IPS-20b (cell line): ENCODE data around the gene NHP2.
"Not testable (repeated sequence)": the region's sequence is repeated elsewhere in the genome, so short reads cannot be mapped to it uniquely, and the experiment has no call there.

Experiments
- H3K27ac ChIP-seq: one replicate; pipeline ENCODE4 v1.5.1; 2013; ENCODE audit warnings: low read length
- H3K27me3 ChIP-seq: 2 replicates; pipeline ENCODE4 v1.6.1; 2013; ENCODE audit warnings: mild to moderate bottlenecking, low read length, inconsistent platforms; ENCODE audit not compliant: insufficient read depth
- H3K36me3 ChIP-seq: 2 replicates; pipeline ENCODE4 v1.6.1; 2013; ENCODE audit warnings: low read depth, mild to moderate bottlenecking, inconsistent platforms, low read length, moderate library complexity; ENCODE audit not compliant: insufficient read depth
- H3K4me1 ChIP-seq: 2 replicates; pipeline ENCODE4 v1.6.1; 2013; ENCODE audit warnings: mild to moderate bottlenecking, control low read depth, inconsistent platforms, low read length, moderate library complexity; ENCODE audit not compliant: insufficient read depth
- H3K4me3 ChIP-seq: 2 replicates; pipeline ENCODE4 v1.5.1; 2013; ENCODE audit warnings: mild to moderate bottlenecking, low read length, inconsistent platforms
- H3K9ac ChIP-seq: 2 replicates; pipeline ENCODE4 v1.6.1; 2013; ENCODE audit warnings: low read depth, mild to moderate bottlenecking, inconsistent platforms, low read length, moderate library complexity
- H3K9me3 ChIP-seq: 2 replicates; pipeline ENCODE4 v1.6.1; 2013; ENCODE audit warnings: mild to moderate bottlenecking, low read depth, low read length, inconsistent platforms; ENCODE audit not compliant: insufficient read depth

Gene NHP2

GRCh38 chr5:178129296-178129695 is 24.4 kb downstream of the NHP2 start:
- Histone ChIP-seq H3K4me3 (no peak overlapping the region), H3K4me1 (peaks cover 23% of the 10 kb centered on the region), H3K27ac (peak overlapping the region; percentile 30), H3K27me3 (no peaks in the 10 kb centered on the region), H3K36me3 (peaks cover 14% of the 10 kb centered on the region), H3K9me3 (no peaks in the 10 kb centered on the region), H3K9ac (peak overlapping the region; percentile 32; the same call in 1 of the 2 replicates)

GRCh38 chr5:178127300-178128009 is 26.2 kb downstream of the NHP2 start:
- not testable (repeated sequence) for H3K9me3 ChIP-seq, H3K27me3 ChIP-seq
- Histone ChIP-seq H3K9ac (peak overlapping the region; percentile 79; the same call in 1 of the 2 replicates), H3K27ac (peak overlapping the region; percentile 91), H3K4me3 (peak overlapping the region; percentile 39; the same call in 1 of the 2 replicates), H3K36me3 (peaks cover 16% of the 10 kb centered on the region), H3K4me1 (peaks cover 31% of the 10 kb centered on the region)

GRCh38 chr5:178126556-178126955 is 27.1 kb downstream of the NHP2 start:
- Histone ChIP-seq H3K4me3 (peak overlapping the region; percentile 39; the same call in 1 of the 2 replicates), H3K9ac (peak overlapping the region; percentile 79; the same call in 1 of the 2 replicates), H3K4me1 (peaks cover 27% of the 10 kb centered on the region), H3K36me3 (peaks cover 25% of the 10 kb centered on the region), H3K27me3 (no peaks in the 10 kb centered on the region), H3K27ac (peak overlapping the region; percentile 91), H3K9me3 (no peaks in the 10 kb centered on the region)

- Histone ChIP-seq H3K9ac (peak overlapping the region; percentile 11; the same call in 1 of the 2 replicates), H3K4me1 (peaks cover 26% of the 10 kb centered on the region), H3K27ac (peak overlapping the region; percentile 67), H3K36me3 (peaks cover 35% of the 10 kb centered on the region), H3K9me3 (no peaks in the 10 kb centered on the region), H3K27me3 (no peaks in the 10 kb centered on the region), H3K4me3 (no peak overlapping the region)
These were observed 28.3 kb downstream of the NHP2 start for GRCh38 chr5:178125253-178125906.

GRCh38 chr5:178123966-178124925 is 29.4 kb downstream of the NHP2 start:
- peaks cover 26% of the 10 kb centered on the region for H3K4me1 ChIP-seq
- no peaks in the 10 kb centered on the region for H3K27me3 ChIP-seq
- peaks cover 44% of the 10 kb centered on the region for H3K36me3 ChIP-seq
- peak overlapping the region; percentile 67 for H3K27ac ChIP-seq
- H3K9ac ChIP-seq, result peak overlapping the region; percentile 11; the same call in 1 of the 2 replicates
- H3K9me3 ChIP-seq, result no peaks in the 10 kb centered on the region
- no peak overlapping the region for H3K4me3 ChIP-seq

GRCh38 chr5:178123094-178123965 is 30.4 kb downstream of the NHP2 start:
- H3K9me3 ChIP-seq, result no peaks in the 10 kb centered on the region
- H3K4me3 ChIP-seq, result no peak overlapping the region
- H3K9ac ChIP-seq, result no peak overlapping the region
- H3K4me1 ChIP-seq, result peaks cover 27% of the 10 kb centered on the region
- H3K27ac ChIP-seq, result peak overlapping the region; percentile 19
- H3K27me3 ChIP-seq, result no peaks in the 10 kb centered on the region
- H3K36me3 ChIP-seq, result peaks cover 44% of the 10 kb centered on the region

GRCh38 chr5:178122346-178122745 is 31.3 kb downstream of the NHP2 start:
- peaks cover 33% of the 10 kb centered on the region for H3K4me1 ChIP-seq
- no peak overlapping the region for H3K27ac ChIP-seq
- H3K4me3 ChIP-seq, result no peak overlapping the region
- no peaks in the 10 kb centered on the region for H3K27me3 ChIP-seq
- no peak overlapping the region for H3K9ac ChIP-seq
- peaks cover 40% of the 10 kb centered on the region for H3K36me3 ChIP-seq
- H3K9me3 ChIP-seq, result no peaks in the 10 kb centered on the region

- H3K36me3 ChIP-seq, result peaks cover 40% of the 10 kb centered on the region
- no peak overlapping the region for H3K27ac ChIP-seq
- H3K27me3 ChIP-seq, result no peaks in the 10 kb centered on the region
- H3K9ac ChIP-seq, result no peak overlapping the region
- no peak overlapping the region for H3K4me3 ChIP-seq
- H3K9me3 ChIP-seq, result no peaks in the 10 kb centered on the region
- H3K4me1 ChIP-seq, result peaks cover 34% of the 10 kb centered on the region
These were observed 32.1 kb downstream of the NHP2 start for GRCh38 chr5:178121391-178122276.

GRCh38 chr5:178120607-178121357 is 32.9 kb downstream of the NHP2 start:
- no peak overlapping the region for H3K4me3 ChIP-seq
- peaks cover 40% of the 10 kb centered on the region for H3K36me3 ChIP-seq
- H3K4me1 ChIP-seq, result peaks cover 39% of the 10 kb centered on the region
- H3K9ac ChIP-seq, result no peak overlapping the region
- no peaks in the 10 kb centered on the region for H3K9me3 ChIP-seq
- no peaks in the 10 kb centered on the region for H3K27me3 ChIP-seq
- H3K27ac ChIP-seq, result no peak overlapping the region
